Psoas muscle (tissue), 8 donors: ENCODE results near the gene ETS1. TPM values are rescaled to one million over a fixed set of nuclear protein-coding genes. Genes with fewer than 3 reads are reported as not detected.
A peak's percentile ranks its signal among the peaks of the same experiment; 100 is the strongest.

Experiments used
- ATAC-seq, 4 donors: fragments of 200-7000 bp; cut with Tn5 transposase; one replicate each; pipeline ENCODE4 v1.9.1; 2020; ENCODE audit warnings: moderate library complexity in 3 of 4, mild to moderate bottlenecking in 2 of 4
- DNase-seq, 2 donors: peaks; one replicate each; pipeline ENCODE4 v3.0.0-alpha.2; 2020
- H3K27ac ChIP-seq: fragments of 200-600 bp; one replicate; pipeline ENCODE4 v1.8.0; 2022
- H3K27me3 ChIP-seq, 3 donors: fragments of 200-600 bp in 1 of 3; one replicate each; pipeline versions ENCODE4 v1.6.1 to v1.8.0; 2013 to 2022; ENCODE audit warnings: low read length in 2 of 3, mild to moderate bottlenecking in 2 of 3, moderate library complexity in 1 of 3; ENCODE audit not compliant: insufficient read depth in 3 of 3
- H3K36me3 ChIP-seq, 2 donors: fragments of 200-600 bp in 1 of 2; one replicate each; pipeline versions ENCODE4 v1.6.1 to v1.8.0; 2013 to 2022; ENCODE audit warnings: low read depth in 1 of 2, mild to moderate bottlenecking in 1 of 2, moderate library complexity in 1 of 2; ENCODE audit not compliant: insufficient read depth in 1 of 2
- H3K4me1 ChIP-seq: fragments of 200-600 bp; one replicate; pipeline ENCODE4 v1.8.0; 2022
- H3K4me3 ChIP-seq: fragments of 200-600 bp; one replicate; pipeline ENCODE4 v1.8.0; 2022; ENCODE audit warnings: mild to moderate bottlenecking
- H3K9me3 ChIP-seq: fragments of 200-600 bp; one replicate; pipeline ENCODE4 v1.8.0; 2022
- WGBS, 3 donors: extraction: QIAGEN DNeasy Blood & Tissue Kit; methylation state at CpG; one replicate each; pipeline versions ENCODE4 v1.1.6 to v1.1.7; 2013; 5-methylcytosine and 5-hydroxymethylcytosine counted together
- intact Hi-C, 2 donors: fragments of 100-400 bp; cut with DNase I; formaldehyde crosslinking; loops; one replicate each; pipeline versions ENCODE4 v1.11.0 to v1.14.2; 2022
- polyA plus RNA-seq, 3 donors: library from polyadenylated mRNA; stranded (reverse); fragments of 200-250 nt; gene quantifications; one replicate each; pipeline ENCODE4 v1.2.3, GENCODE V29; 2013
- total RNA-seq, 4 donors: library from RNA; stranded (reverse); fragmentation: NEBNext Ultra II Directional in 2 of 4; extraction: Animal tissue kit (Norgen Biotek cat#: 25700) in 2 of 4; gene quantifications; one replicate each; pipeline versions ENCODE4 v1.2.1 to v1.2.4, GENCODE V29; 2021 to 2023
- TF ChIP-seq, protein P1 (sequence below): fragments of 200-600 bp; IDR thresholded peaks from one replicate; pipeline ENCODE4 v1.8.0; 2022; ENCODE audit warnings: antibody characterized with exemption
- donor health status: healthy with polysubstance abuse.
- donor health status: DM: no; HTN: no; CAD: no; lungs with moderate emphysema.
- donor health status: Bipolar disorder and iron deficiency.
- donor health status: healthy.
- donor health status: DM: yes; HTN: yes; CAD: no.
- donor health status: DM: no; HTN: no; CAD: no.
- donor health status: DM: no; HTN: no; CAD: no.
- donor health status: DM: yes; HTN: yes; CAD: no.

Gene ETS1
- total and polyA plus RNA-seq, 7 donors = 8.5 to 32.4 (median 19.3) TPM

DNA sequence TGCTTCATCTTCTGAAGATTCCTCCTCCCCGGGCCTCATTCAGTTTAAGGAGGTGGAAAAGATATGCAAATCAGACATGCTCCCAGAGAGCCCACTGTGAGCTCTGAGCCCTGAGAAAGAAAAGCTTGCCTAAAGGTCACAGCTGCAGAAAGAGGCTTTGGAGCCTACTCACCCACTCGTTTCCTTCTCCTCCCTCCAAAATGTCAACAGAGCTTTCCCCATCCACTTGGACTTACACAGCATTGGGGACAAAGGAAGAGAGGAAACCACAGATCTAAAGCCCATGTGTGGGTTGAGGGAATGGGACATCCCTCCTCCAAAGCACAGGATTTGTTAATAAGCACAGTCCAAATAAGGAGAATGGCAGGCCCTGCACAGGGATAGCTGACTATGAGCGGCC is 158.4 kb downstream of the ETS1 start:
- intact Hi-C loops = no loop called here
- no peak overlapping the region for H3K4me3 ChIP-seq
- H3K36me3 ChIP-seq = no peaks in the 10 kb centered on the region
- ATAC-seq (no peak), DNase-seq (no peak)
- 62 to 66% (median 64%) methylated on average over 3 of the region's 3 CpGs for WGBS, 3 donors
- no peaks in the 10 kb centered on the region for H3K9me3 ChIP-seq
- H3K27me3 ChIP-seq = no peaks in the 10 kb centered on the region
- H3K4me1 ChIP-seq = peaks cover 12% of the 10 kb centered on the region
- no peak overlapping the region for H3K27ac ChIP-seq
- TF ChIP-seq, protein P1, sequence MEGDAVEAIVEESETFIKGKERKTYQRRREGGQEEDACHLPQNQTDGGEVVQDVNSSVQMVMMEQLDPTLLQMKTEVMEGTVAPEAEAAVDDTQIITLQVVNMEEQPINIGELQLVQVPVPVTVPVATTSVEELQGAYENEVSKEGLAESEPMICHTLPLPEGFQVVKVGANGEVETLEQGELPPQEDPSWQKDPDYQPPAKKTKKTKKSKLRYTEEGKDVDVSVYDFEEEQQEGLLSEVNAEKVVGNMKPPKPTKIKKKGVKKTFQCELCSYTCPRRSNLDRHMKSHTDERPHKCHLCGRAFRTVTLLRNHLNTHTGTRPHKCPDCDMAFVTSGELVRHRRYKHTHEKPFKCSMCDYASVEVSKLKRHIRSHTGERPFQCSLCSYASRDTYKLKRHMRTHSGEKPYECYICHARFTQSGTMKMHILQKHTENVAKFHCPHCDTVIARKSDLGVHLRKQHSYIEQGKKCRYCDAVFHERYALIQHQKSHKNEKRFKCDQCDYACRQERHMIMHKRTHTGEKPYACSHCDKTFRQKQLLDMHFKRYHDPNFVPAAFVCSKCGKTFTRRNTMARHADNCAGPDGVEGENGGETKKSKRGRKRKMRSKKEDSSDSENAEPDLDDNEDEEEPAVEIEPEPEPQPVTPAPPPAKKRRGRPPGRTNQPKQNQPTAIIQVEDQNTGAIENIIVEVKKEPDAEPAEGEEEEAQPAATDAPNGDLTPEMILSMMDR = no peak

DNA sequence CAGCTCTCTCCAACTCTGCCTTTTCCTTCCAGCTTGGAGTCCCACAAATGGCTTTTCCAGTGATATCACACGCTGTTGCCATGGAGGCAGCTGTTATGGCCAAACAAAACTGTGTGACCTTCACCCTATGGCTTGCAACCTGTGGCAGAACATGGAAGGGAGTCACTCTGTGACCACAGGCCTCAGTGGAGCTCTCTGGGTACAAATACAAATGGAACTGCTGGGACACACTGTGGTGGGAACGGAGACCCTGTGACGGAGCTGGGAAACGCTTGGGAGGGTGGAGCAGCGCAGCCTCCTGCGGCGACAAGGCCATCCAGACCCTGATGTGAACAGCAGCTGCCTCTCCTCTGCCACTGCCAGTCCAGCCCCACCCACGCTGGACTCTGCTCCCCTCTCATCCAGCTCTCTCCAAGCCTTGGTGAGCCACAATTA is 162.5 kb downstream of the ETS1 start:
- Histone ChIP-seq H3K4me1 (peaks cover 22% of the 10 kb centered on the region), H3K9me3 (no peaks in the 10 kb centered on the region), H3K4me3 (no peak overlapping the region), H3K36me3 (no peaks in the 10 kb centered on the region), H3K27me3 (no peaks in the 10 kb centered on the region), H3K27ac (peak overlapping the region; percentile 59)
- TF ChIP-seq, protein P1 = no peak
- 27 to 30% (median 30%) methylated on average over 8 of the region's 8 CpGs for WGBS, 3 donors
- intact Hi-C loops = no loop called here
- peak; percentile 51 to 63 (median 54) for ATAC-seq
- DNase-seq = peak; percentile 38 to 62

- peak; percentile 67 to 81 for DNase-seq
- peak; percentile 54 to 85 (median 72) for ATAC-seq
- Histone ChIP-seq H3K4me3 (no peak overlapping the region), H3K27me3 (no peaks in the 10 kb centered on the region), H3K4me1 (peaks cover 22% of the 10 kb centered on the region), H3K36me3 (no peaks in the 10 kb centered on the region), H3K27ac (peak overlapping the region; percentile 59), H3K9me3 (no peaks in the 10 kb centered on the region)
- WGBS, 3 donors = 8 to 10% (median 9%) methylated on average over 8 of the region's 8 CpGs
- TF ChIP-seq, protein P1 = no peak
- intact Hi-C loops = no loop called here
Measured at GRCh38 chr11:128424271-128424711, 163.1 kb downstream of the ETS1 start.

DNA sequence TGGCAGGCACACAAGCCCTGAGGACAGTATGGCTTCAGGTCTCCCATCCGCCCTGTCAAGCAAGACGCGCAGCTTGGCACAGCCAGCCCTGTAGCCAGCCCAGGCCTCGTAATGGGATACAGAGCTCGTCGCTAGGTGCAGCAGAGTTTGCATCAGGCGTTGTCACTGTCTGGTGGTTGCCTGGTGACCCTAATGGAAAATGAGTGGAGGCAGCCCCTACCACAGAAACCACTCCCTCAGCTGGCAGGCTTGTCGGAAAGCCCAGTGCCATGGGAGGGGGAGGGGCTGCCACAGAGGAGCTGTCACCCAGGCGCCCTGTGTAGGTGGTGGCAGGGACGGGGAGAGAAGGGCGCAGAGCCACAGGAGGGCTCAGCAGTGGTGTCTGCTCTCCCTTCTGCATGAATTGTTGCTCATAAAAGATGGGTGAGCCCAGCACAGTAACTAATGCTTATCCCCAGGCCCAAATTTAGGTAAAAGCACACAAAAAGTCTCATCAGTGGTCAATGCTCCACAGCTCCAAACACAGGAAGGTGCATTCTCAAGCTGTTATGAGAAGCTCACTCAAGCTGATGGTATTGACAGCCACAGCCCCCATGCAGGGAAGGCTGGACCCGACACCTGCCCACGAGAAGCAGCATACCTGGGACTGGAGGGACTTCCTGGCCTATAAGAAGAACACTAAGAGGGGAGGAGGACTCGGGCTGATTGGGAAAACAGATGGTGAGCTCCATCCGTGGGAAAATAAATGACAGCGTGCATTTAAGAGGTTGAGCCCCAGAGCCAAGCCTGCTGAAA is 164.6 kb downstream of the ETS1 start:
- no peaks in the 10 kb centered on the region for H3K9me3 ChIP-seq
- intact Hi-C loops = no loop called here
- ATAC-seq (peak; percentile 26 to 64 (median 54)), DNase-seq (peak; percentile 33 to 57)
- no peaks in the 10 kb centered on the region for H3K27me3 ChIP-seq
- WGBS, 3 donors = 49 to 65% (median 61%) methylated on average over 16 of the region's 16 CpGs
- no peaks in the 10 kb centered on the region for H3K36me3 ChIP-seq
- H3K4me1 ChIP-seq = peaks cover 22% of the 10 kb centered on the region
- H3K4me3 ChIP-seq = no peak overlapping the region
- TF ChIP-seq, protein P1 = no peak
- no peak overlapping the region for H3K27ac ChIP-seq
